ENCODE measurements around the gene CMIP.

DNA sequence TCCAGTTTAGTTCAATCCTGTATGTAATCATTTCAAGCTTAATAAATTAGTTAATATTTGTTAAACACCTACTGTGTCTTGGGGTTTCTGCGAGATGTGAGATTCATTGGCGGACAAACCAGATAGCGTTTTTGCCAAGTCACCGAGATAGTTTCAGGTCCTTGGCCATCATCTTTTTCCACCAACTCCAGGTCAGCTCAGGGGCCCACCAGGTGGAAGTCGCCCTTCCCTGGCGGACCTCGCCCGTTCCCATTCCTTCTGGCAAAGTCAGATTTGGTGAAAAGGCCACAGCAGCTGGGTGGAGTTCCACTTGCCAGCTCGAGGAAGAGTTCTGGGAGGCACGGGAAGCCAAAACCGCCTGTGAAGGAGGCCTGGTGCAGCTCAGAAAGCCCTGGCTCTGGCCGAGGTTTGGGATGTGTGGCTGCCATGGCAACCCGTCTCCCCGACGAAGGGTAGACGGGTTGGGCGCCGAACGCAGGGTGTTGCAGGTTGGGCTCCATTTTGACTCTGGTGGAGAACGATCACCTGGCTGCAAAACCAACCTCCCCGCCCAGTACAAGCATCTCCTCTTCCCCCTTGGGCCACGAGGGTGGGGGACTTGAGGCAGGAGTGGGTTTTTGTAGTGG, 39.5 kb downstream of the CMIP start:
- TF ChIP-seq, protein P1, sequence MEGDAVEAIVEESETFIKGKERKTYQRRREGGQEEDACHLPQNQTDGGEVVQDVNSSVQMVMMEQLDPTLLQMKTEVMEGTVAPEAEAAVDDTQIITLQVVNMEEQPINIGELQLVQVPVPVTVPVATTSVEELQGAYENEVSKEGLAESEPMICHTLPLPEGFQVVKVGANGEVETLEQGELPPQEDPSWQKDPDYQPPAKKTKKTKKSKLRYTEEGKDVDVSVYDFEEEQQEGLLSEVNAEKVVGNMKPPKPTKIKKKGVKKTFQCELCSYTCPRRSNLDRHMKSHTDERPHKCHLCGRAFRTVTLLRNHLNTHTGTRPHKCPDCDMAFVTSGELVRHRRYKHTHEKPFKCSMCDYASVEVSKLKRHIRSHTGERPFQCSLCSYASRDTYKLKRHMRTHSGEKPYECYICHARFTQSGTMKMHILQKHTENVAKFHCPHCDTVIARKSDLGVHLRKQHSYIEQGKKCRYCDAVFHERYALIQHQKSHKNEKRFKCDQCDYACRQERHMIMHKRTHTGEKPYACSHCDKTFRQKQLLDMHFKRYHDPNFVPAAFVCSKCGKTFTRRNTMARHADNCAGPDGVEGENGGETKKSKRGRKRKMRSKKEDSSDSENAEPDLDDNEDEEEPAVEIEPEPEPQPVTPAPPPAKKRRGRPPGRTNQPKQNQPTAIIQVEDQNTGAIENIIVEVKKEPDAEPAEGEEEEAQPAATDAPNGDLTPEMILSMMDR (IDR thresholded peaks at IDR 0.05), result no peak
- TF ChIP-seq EZH2 (IDR thresholded peaks at IDR 0.05) (no peak), EZH2phosphoT487 (IDR thresholded peaks at IDR 0.05) (no peak)

Measured in neural progenitor cell (in vitro differentiated cells).